Measurements from ENCODE around the gene GTF2F2. TPM values are rescaled to one million over a fixed set of nuclear protein-coding genes. Genes with fewer than 3 reads are reported as not detected.

Gene GTF2F2
- total and polyA plus RNA-seq, 9 of the 15 experiments (the other 6 are each of a cell fraction or from before 2014, with no cell fraction given) = 19.7 to 44.8 (median 32.4) TPM

GRCh38 chr13:45243077-45243476 is 122.8 kb downstream of the GTF2F2 start:
- no peaks in the 10 kb centered on the region for H4K20me1 ChIP-seq (replicated peaks; ENCODE audit: control insufficient read depth, insufficient read depth, low read length)
- WGBS (ENCODE audit: insufficient coverage, low coverage, missing lambda C conversion rate) = 98% methylated on average over 8 of the region's 8 CpGs
- ChIA-PET POLR2A (no interaction called here), CTCF (ENCODE audit: low intra/inter-chr PET ratio) (interaction anchor here (0.6 kb wide), 1 partner anchor 19 kb away, joined by 3 read pairs; no protein-coding TSS in a partner anchor)
- H3K9ac ChIP-seq (ENCODE audit: insufficient read depth in 1 of 2, low read depth in 2 of 2, low read length in 2 of 2) = no peak overlapping the region
- peaks cover 2% of the 10 kb centered on the region; the same call in 2 of the 3 replicates for H3K79me2 ChIP-seq (ENCODE audit: control insufficient read depth, insufficient read depth, low read length)
- no peaks in the 10 kb centered on the region; a peak in 1 of 5 replicates for H3K4me1 ChIP-seq (replicated peaks in 1 of 2; ENCODE audit: control insufficient read depth in 2 of 2, insufficient read depth in 2 of 2, low read length in 2 of 2)
- no peaks in the 10 kb centered on the region for H3K9me3 ChIP-seq (replicated peaks; ENCODE audit: control insufficient read depth, insufficient read depth, low read depth, low read length)
- FAIRE-seq (no peak), DNase-seq (ENCODE audit: extremely low read depth in 1 of 4, low spot score in 3 of 4) (no peak), ATAC-seq (no peak)
- H3K4me2 ChIP-seq (ENCODE audit: insufficient read depth, low read length) = no peak overlapping the region
- H2AFZ ChIP-seq (ENCODE audit: low read depth, low read length) = no peak overlapping the region
- no peaks in the 10 kb centered on the region for H3K9me1 ChIP-seq (ENCODE audit: control insufficient read depth, insufficient read depth, low read length)
- no peaks in the 10 kb centered on the region for H3K27me3 ChIP-seq (ENCODE audit: control insufficient read depth in 2 of 2, insufficient read depth in 2 of 2, low read length in 2 of 2)
- in situ Hi-C loops (cut with MboI) = no loop called here
- BruUV-seq (replicated peaks) = no TSS peak
- H3K27ac ChIP-seq (ENCODE audit: extremely low read depth, low read depth, low read length) = no peak overlapping the region
- intact Hi-C loops (cut with micrococcal nuclease) = no loop called here
- no peaks in the 10 kb centered on the region; the same call in 2 of the 3 replicates for H3K36me3 ChIP-seq (ENCODE audit: control insufficient read depth, insufficient read depth, low read length)
- no peak overlapping the region for H3K4me3 ChIP-seq
- TF ChIP-seq MCM7 (IDR thresholded peaks at IDR 0.05) (no peak), E4F1 (CRISPR knock-in tag; IDR thresholded peaks at IDR 0.05; ENCODE audit: borderline replicate concordance) (no peak), ZNF778 (CRISPR knock-in tag; IDR thresholded peaks at IDR 0.05) (no peak), NR2C1 (IDR thresholded peaks at IDR 0.05) (no peak), NR2C1 (tag; IDR thresholded peaks at IDR 0.05) (no peak), ZNF780A (CRISPR knock-in tag; IDR thresholded peaks at IDR 0.05) (no peak), ZNF707 (CRISPR knock-in tag; conservative IDR thresholded peaks at IDR 0.05) (no peak), ZNF79 (CRISPR knock-in tag; IDR thresholded peaks at IDR 0.05; ENCODE audit: low read depth) (no peak), CTBP1 (IDR thresholded peaks at IDR 0.05; ENCODE audit: borderline replicate concordance) (no peak), HMG20A (CRISPR knock-in tag; conservative IDR thresholded peaks at IDR 0.05) (no peak), RNF219 (CRISPR knock-in tag; IDR thresholded peaks at IDR 0.05) (no peak), MCM2 (IDR thresholded peaks at IDR 0.05; ENCODE audit: low read depth) (no peak), ZNF347 (CRISPR knock-in tag; IDR thresholded peaks at IDR 0.05; ENCODE audit: low read depth) (no peak), GATAD2A (IDR thresholded peaks at IDR 0.05) (no peak), SIN3A (IDR thresholded peaks at IDR 0.05; ENCODE audit: borderline replicate concordance in 2 of 2, control insufficient read depth in 1 of 2, low read depth in 2 of 2, low read length in 2 of 2) (no peak), CCAR2 (IDR thresholded peaks at IDR 0.05; ENCODE audit: low read depth, low read length) (no peak), ATF2 (CRISPR knock-in tag; IDR thresholded peaks at IDR 0.05) (no peak), ILF3 (IDR thresholded peaks at IDR 0.05; ENCODE audit: borderline replicate concordance) (no peak)
